Thyroid gland (tissue), 4 donors: ENCODE measurements around the gene RELL1. TPM values are rescaled to one million over a fixed set of nuclear protein-coding genes. Genes with fewer than 3 reads are reported as not detected.

Experiments
- DNase-seq, 2 donors: peaks; one replicate each; pipeline ENCODE4 v3.0.0-alpha.2; 2019
- H3K27ac ChIP-seq, 3 donors: fragments of 200-600 bp; sonication (generic); 1 replicate in 2 of 3; 2 replicates in 1 of 3; pipeline ENCODE4 v1.5.1; 2016 to 2019; ENCODE audit warnings: mild to moderate bottlenecking in 1 of 3, moderate library complexity in 1 of 3
- H3K27me3 ChIP-seq: fragments of 200-600 bp; sonication (generic); one replicate; pipeline ENCODE4 v1.5.1; 2019
- H3K36me3 ChIP-seq, 2 donors: fragments of 200-600 bp; sonication (generic); one replicate each; pipeline ENCODE4 v1.5.1; 2016 to 2019
- H3K4me1 ChIP-seq, 2 donors: fragments of 200-600 bp; sonication (generic); one replicate each; pipeline ENCODE4 v1.5.1; 2017 to 2019
- H3K4me3 ChIP-seq, 3 donors: fragments of 200-600 bp; sonication (generic); replicated peaks in 1 of 3; 1 replicate in 2 of 3; 2 replicates in 1 of 3; pipeline ENCODE4 v1.5.1; 2016; ENCODE audit warnings: mild to moderate bottlenecking in 1 of 3
- H3K9me3 ChIP-seq: fragments of 200-600 bp; sonication (generic); one replicate; pipeline ENCODE4 v1.5.1; 2017
- POLR2A ChIP-seq, 2 donors: fragments of 450-650 bp; IDR thresholded peaks; one replicate each; pipeline ENCODE4 v1.6.1; 2017; ENCODE audit warnings: antibody characterized with exemption in 2 of 2, mild to moderate bottlenecking in 2 of 2, moderate library complexity in 1 of 2
- WGBS, 2 donors: methylation state at CpG; one replicate each; pipeline ENCODE4 v1.1.5; 2017; 5-methylcytosine and 5-hydroxymethylcytosine counted together
- intact Hi-C: fragments of 100-400 bp; cut with DNase I; formaldehyde crosslinking; loops from one replicate; pipeline ENCODE4 v1.15.1; 2023
- total RNA-seq, 4 donors: library from RNA; depleted of rRNA; stranded (reverse); fragments of >200 nt; gene quantifications; one replicate each; pipeline ENCODE4 v1.2.3, GENCODE V29; 2016
- TF ChIP-seq, protein P1 (sequence below), 6 experiments: fragments of 200-600 bp in 3 of 6; fragments of 450-650 bp in 3 of 6; sonication (generic) in 3 of 6; IDR thresholded peaks; one replicate each; pipeline ENCODE4 v1.5.1; 2016 to 2019; ENCODE audit warnings: antibody characterized with exemption in 6 of 6, mild to moderate bottlenecking in 2 of 6, inconsistent platforms in 1 of 6, moderate library complexity in 1 of 6

The RELL1 gene
- total RNA-seq, 4 donors from 2014 or later, result 105 to 123 (median 116) TPM

DNA sequence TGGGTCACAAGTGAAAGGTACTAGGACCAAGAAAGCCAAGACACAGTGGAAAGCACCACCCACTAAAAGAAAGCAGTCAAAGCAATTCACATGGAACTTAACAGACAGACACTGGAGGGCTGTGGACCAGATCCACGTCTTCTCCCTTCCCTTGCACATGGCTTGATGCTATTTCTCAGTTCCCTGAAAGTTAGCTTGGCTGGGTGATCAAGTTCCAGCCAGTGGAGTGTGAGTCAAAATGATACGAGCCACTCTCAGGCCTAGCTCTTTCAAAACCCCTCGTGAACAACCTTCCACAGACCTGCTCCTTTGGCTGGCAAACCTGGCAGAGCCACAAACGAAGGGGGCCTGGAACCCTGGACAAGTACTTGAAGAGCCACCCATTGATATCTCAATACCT, 52.0 kb downstream of the RELL1 start:
- Histone ChIP-seq H3K4me3 (no peak overlapping the region), H3K27me3 (no peaks in the 10 kb centered on the region), H3K27ac (peak overlapping the region in 1 of 3 donors; percentile 37), H3K4me1 (peaks cover 12% of the 10 kb centered on the region in 2 donors), H3K9me3 (no peaks in the 10 kb centered on the region), H3K36me3 (peaks cover 4 to 10% of the 10 kb centered on the region in 2 donors)
- WGBS, 2 donors, result 69 to 78% methylated on average over 3 to 4 of the region's 4 CpGs
- DNase-seq, result no peak
- TF ChIP-seq, protein P1, sequence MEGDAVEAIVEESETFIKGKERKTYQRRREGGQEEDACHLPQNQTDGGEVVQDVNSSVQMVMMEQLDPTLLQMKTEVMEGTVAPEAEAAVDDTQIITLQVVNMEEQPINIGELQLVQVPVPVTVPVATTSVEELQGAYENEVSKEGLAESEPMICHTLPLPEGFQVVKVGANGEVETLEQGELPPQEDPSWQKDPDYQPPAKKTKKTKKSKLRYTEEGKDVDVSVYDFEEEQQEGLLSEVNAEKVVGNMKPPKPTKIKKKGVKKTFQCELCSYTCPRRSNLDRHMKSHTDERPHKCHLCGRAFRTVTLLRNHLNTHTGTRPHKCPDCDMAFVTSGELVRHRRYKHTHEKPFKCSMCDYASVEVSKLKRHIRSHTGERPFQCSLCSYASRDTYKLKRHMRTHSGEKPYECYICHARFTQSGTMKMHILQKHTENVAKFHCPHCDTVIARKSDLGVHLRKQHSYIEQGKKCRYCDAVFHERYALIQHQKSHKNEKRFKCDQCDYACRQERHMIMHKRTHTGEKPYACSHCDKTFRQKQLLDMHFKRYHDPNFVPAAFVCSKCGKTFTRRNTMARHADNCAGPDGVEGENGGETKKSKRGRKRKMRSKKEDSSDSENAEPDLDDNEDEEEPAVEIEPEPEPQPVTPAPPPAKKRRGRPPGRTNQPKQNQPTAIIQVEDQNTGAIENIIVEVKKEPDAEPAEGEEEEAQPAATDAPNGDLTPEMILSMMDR (IDR thresholded peaks at IDR 0.05), result no peak
- no peak for TF ChIP-seq POLR2A (IDR thresholded peaks at IDR 0.05)
- intact Hi-C loops, result no loop called here

GRCh38 chr4:37632836-37633235, 53.3 kb downstream of the RELL1 start:
- Histone ChIP-seq H3K9me3 (no peaks in the 10 kb centered on the region), H3K36me3 (peaks cover 4 to 10% of the 10 kb centered on the region in 2 donors)

GRCh38 chr4:37631551-37631950, 54.6 kb downstream of the RELL1 start:
- peak; percentile 41 to 81 for DNase-seq
- Histone ChIP-seq H3K36me3 (peaks cover 4 to 6% of the 10 kb centered on the region in 2 donors), H3K27ac (no peak overlapping the region), H3K4me1 (peaks cover 13 to 14% of the 10 kb centered on the region in 2 donors), H3K9me3 (no peaks in the 10 kb centered on the region), H3K27me3 (no peaks in the 10 kb centered on the region), H3K4me3 (no peak overlapping the region)
- TF ChIP-seq POLR2A (IDR thresholded peaks at IDR 0.05), result no peak
- TF ChIP-seq, protein P1 (IDR thresholded peaks at IDR 0.05), result no peak
- 39 to 59% methylated on average over 2 of the region's 2 CpGs for WGBS, 2 donors
- intact Hi-C loops, result no loop called here

More at GRCh38 chr4:37632836-37633235, 53.3 kb downstream of the RELL1 start:
- WGBS, 2 donors, result 90 to 92% methylated on average over 3 of the region's 3 CpGs
- H3K27me3 ChIP-seq, result no peaks in the 10 kb centered on the region
- intact Hi-C loops, result no loop called here
- H3K4me3 ChIP-seq, result no peak overlapping the region
- TF ChIP-seq POLR2A (IDR thresholded peaks at IDR 0.05), result no peak
- TF ChIP-seq, protein P1 (IDR thresholded peaks at IDR 0.05), result no peak
- DNase-seq, result no peak
- peaks cover 7 to 11% of the 10 kb centered on the region in 2 donors for H3K4me1 ChIP-seq
- H3K27ac ChIP-seq, result no peak overlapping the region

DNA sequence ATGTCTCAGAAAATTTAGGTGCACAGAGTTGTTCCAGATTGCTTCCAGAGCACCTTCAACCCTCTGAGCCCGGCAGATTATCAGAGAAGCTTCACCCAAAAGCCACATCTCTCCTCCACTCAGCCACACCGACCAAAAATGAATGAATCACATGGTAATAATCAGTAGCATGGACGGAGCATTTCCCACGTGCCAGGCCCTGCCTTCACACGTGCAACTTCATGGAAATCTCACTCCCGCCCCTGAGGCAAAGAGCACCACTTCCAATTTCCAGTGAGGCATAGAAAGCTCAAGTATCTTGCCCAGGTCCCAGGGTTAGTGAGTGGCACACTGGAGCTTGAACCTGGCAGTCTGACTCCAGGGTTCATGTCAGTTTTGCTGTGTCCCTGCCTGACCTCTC, 56.5 kb downstream of the RELL1 start:
- H3K9me3 ChIP-seq, result no peaks in the 10 kb centered on the region
- peaks cover 13 to 14% of the 10 kb centered on the region in 2 donors for H3K4me1 ChIP-seq
- H3K36me3 ChIP-seq, result peaks cover 4 to 6% of the 10 kb centered on the region in 2 donors
- DNase-seq, result no peak
- 86 to 95% methylated on average over 6 of the region's 6 CpGs for WGBS, 2 donors
- intact Hi-C loops, result no loop called here
- no peak overlapping the region for H3K4me3 ChIP-seq
- peak overlapping the region in 1 of 3 donors; percentile 12 for H3K27ac ChIP-seq
- no peaks in the 10 kb centered on the region for H3K27me3 ChIP-seq
- TF ChIP-seq, protein P1 (IDR thresholded peaks at IDR 0.05), result no peak

GRCh38 chr4:37628977-37629609, 57.1 kb downstream of the RELL1 start:
- H3K4me3 ChIP-seq, result no peak overlapping the region
- 83 to 90% methylated on average over 4 of the region's 4 CpGs for WGBS, 2 donors
- intact Hi-C loops, result no loop called here
- peak overlapping the region in 1 of 3 donors; percentile 2 for H3K27ac ChIP-seq
- peaks cover 0 to 6% of the 10 kb centered on the region in 2 donors for H3K36me3 ChIP-seq
- H3K27me3 ChIP-seq, result no peaks in the 10 kb centered on the region
- H3K4me1 ChIP-seq, result peaks cover 13 to 14% of the 10 kb centered on the region in 2 donors
- no peak for DNase-seq
- H3K9me3 ChIP-seq, result no peaks in the 10 kb centered on the region
- TF ChIP-seq, protein P1 (IDR thresholded peaks at IDR 0.05), result no peak
- TF ChIP-seq POLR2A (IDR thresholded peaks at IDR 0.05), result no peak
